GM18502 (cell line): Measurements from ENCODE around the gene PGA4.

Experiments
- ATAC-seq: cut with Tn5 transposase; IDR thresholded peaks from one replicate; pipeline ENCODE4 v1.9.1; 2021; ENCODE audit warnings: mild to moderate bottlenecking; ENCODE audit not compliant: unreplicated experiment, poor library complexity

Gene PGA4

GRCh38 chr11:61274084-61274483 is 51.9 kb downstream of the PGA4 start:
- no peak for ATAC-seq

- no peak for ATAC-seq
Measured at GRCh38 chr11:61275191-61275590, 53.0 kb downstream of the PGA4 start.

- ATAC-seq, result no peak
Measured at GRCh38 chr11:61277186-61278000, 55.2 kb downstream of the PGA4 start.

- no peak for ATAC-seq
Measured at GRCh38 chr11:61278001-61278470, 55.9 kb downstream of the PGA4 start.

- no peak for ATAC-seq
Measured at GRCh38 chr11:61279934-61280659, 58.0 kb downstream of the PGA4 start.

GRCh38 chr11:61280883-61281580 is 58.9 kb downstream of the PGA4 start:
- ATAC-seq, result no peak
